ENCODE results near the gene FERMT1. TPM values are rescaled to one million over a fixed set of nuclear protein-coding genes. Genes with fewer than 3 reads are reported as not detected.

Gene FERMT1
- total and polyA plus RNA-seq, 2 of the 4 experiments (the other 2 are of a cell fraction) = 1.8 to 2.3 TPM

DNA sequence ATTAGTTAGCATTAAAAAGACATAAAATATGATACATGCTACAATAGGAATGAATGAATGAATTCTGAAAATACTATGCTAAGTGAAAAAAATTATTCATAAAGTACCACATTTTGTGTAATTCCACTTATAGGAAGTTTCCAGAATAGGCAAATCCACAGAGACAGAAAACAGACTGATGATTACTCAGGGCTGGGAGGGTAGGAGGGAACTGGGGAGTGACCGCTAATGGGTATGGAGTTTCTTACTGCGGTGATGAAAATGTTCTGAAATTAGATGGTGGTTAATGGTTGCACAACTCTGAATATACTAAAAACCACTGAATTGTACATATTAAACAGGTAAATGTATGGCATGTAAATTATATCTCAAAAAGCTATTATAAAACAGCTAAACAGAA is 22.6 kb downstream of the FERMT1 start:
- Histone ChIP-seq H3K27me3 (ENCODE audit: control insufficient read depth, insufficient read depth, low read length) (no peaks in the 10 kb centered on the region), H2BK15ac (ENCODE audit: low read depth, low read length) (no peak overlapping the region), H4K8ac (ENCODE audit: low read depth in 2 of 2, low read length in 2 of 2) (no peak overlapping the region), H3K36me3 (ENCODE audit: control insufficient read depth, insufficient read depth, low read length) (no peaks in the 10 kb centered on the region), H4K20me1 (ENCODE audit: insufficient read depth, low read length) (no peaks in the 10 kb centered on the region), H3K4me3 (ENCODE audit: insufficient read depth, low read depth, low read length) (no peak overlapping the region), H2BK120ac (ENCODE audit: low read depth, low read length) (no peak overlapping the region), H3K18ac (ENCODE audit: low read depth, low read length) (no peak overlapping the region), H3K9me1 (ENCODE audit: insufficient read depth, low read length) (no peaks in the 10 kb centered on the region), H3K9me3 (ENCODE audit: control insufficient read depth, insufficient read depth, low read length) (no peaks in the 10 kb centered on the region), H4K91ac (ENCODE audit: insufficient read depth, low read depth, low read length) (no peak overlapping the region), H3K23ac (ENCODE audit: low read depth, low read length) (no peak overlapping the region), H4K5ac (ENCODE audit: low read depth, low read length) (no peak overlapping the region), H2BK5ac (ENCODE audit: low read depth, low read length, poor library complexity, severe bottlenecking) (no peak overlapping the region), H2AFZ (replicated peaks; ENCODE audit: low read length, poor library complexity) (no peak overlapping the region), H2AK9ac (replicated peaks; ENCODE audit: low read depth, low read length, poor library complexity) (no peak overlapping the region), H2BK20ac (ENCODE audit: low read depth, low read length) (no peak overlapping the region), H2AK5ac (ENCODE audit: low read depth, low read length) (no peak overlapping the region), H3K14ac (replicated peaks; ENCODE audit: low read depth, low read length) (no peak overlapping the region), H3K4ac (ENCODE audit: low read depth, low read length) (no peak overlapping the region), H3K79me1 (ENCODE audit: low read depth in 1 of 2, low read length in 2 of 2) (no peaks in the 10 kb centered on the region), H3K4me1 (ENCODE audit: control insufficient read depth, insufficient read depth, low read length) (no peaks in the 10 kb centered on the region), H3K56ac (ENCODE audit: extremely low read depth, insufficient read depth, low read length) (no peak overlapping the region), H3K4me2 (ENCODE audit: low read depth, low read length) (no peak overlapping the region), H3K27ac (ENCODE audit: insufficient read depth, low read length) (no peak overlapping the region), H3K9ac (ENCODE audit: low read depth, low read length) (no peak overlapping the region)
- dilution Hi-C loops (cut with HindIII; ENCODE audit: low sequenced_read_pairs, unreplicated experiment) (no loop called here), in situ Hi-C loops (cut with MboI; ENCODE audit: low sequenced_read_pairs) (no loop called here), intact Hi-C loops (cut with micrococcal nuclease) (no loop called here)
- no TSS peak for BruUV-seq (replicated peaks)
- CTCF ChIA-PET = no interaction called here
- no CpG with 5 or more reads among the region's 2 CpGs for WGBS, 2 experiments (ENCODE audit: extremely low coverage in 2 of 2, insufficient read length in 1 of 2)
- TF ChIP-seq RAD21 (IDR thresholded peaks at IDR 0.05; ENCODE audit: low read length) = no peak
- TF ChIP-seq FOS (IDR thresholded peaks at IDR 0.05; ENCODE audit: low read depth, low read length) = no peak
- TF ChIP-seq, protein P1, sequence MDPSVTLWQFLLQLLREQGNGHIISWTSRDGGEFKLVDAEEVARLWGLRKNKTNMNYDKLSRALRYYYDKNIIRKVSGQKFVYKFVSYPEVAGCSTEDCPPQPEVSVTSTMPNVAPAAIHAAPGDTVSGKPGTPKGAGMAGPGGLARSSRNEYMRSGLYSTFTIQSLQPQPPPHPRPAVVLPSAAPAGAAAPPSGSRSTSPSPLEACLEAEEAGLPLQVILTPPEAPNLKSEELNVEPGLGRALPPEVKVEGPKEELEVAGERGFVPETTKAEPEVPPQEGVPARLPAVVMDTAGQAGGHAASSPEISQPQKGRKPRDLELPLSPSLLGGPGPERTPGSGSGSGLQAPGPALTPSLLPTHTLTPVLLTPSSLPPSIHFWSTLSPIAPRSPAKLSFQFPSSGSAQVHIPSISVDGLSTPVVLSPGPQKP (IDR thresholded peaks at IDR 0.05; ENCODE audit: borderline replicate concordance, low read depth, low read length) = no peak
- no peak for TF ChIP-seq MXI1 (IDR thresholded peaks at IDR 0.05; ENCODE audit: borderline replicate concordance, low read depth, low read length)
- no peak for TF ChIP-seq RCOR1 (IDR thresholded peaks at IDR 0.05; ENCODE audit: insufficient replicate concordance, low read length)
- ATAC-seq (ENCODE audit: low read depth) (no peak), DNase-seq (no peak)
- POLR2A ChIA-PET (ENCODE audit: unreplicated experiment) = no interaction called here
